B cell (primary cell): ENCODE data around the gene MMP24.

Experiments used
- EZH2 ChIP-seq: IDR thresholded peaks from 2 replicates; pipeline ENCODE4 v1.6.1; 2012; ENCODE audit warnings: borderline replicate concordance, low read depth, mild to moderate bottlenecking, moderate library complexity, low read length; ENCODE audit not compliant: insufficient read depth, poor library complexity, severe bottlenecking
- TF ChIP-seq, protein P1 (sequence below): fragments of 200-600 bp; IDR thresholded peaks from one replicate; pipeline ENCODE4 v1.8.0; 2022; ENCODE audit warnings: antibody characterized with exemption, mild to moderate bottlenecking

- TF ChIP-seq, protein P1, sequence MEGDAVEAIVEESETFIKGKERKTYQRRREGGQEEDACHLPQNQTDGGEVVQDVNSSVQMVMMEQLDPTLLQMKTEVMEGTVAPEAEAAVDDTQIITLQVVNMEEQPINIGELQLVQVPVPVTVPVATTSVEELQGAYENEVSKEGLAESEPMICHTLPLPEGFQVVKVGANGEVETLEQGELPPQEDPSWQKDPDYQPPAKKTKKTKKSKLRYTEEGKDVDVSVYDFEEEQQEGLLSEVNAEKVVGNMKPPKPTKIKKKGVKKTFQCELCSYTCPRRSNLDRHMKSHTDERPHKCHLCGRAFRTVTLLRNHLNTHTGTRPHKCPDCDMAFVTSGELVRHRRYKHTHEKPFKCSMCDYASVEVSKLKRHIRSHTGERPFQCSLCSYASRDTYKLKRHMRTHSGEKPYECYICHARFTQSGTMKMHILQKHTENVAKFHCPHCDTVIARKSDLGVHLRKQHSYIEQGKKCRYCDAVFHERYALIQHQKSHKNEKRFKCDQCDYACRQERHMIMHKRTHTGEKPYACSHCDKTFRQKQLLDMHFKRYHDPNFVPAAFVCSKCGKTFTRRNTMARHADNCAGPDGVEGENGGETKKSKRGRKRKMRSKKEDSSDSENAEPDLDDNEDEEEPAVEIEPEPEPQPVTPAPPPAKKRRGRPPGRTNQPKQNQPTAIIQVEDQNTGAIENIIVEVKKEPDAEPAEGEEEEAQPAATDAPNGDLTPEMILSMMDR: no peak
- no peak for TF ChIP-seq EZH2
These were observed 13.8 kb downstream of the MMP24 start for GRCh38 chr20:35240083-35240810.
